Retina (tissue), 1 donor: Measurements from ENCODE around the gene ZSCAN18.

ENCODE experiments used
- DNase-seq: peaks from one replicate; pipeline ENCODE4 v3.0.0-alpha.2; 2016

The ZSCAN18 gene

GRCh38 chr19:58086825-58087710, 11.0 kb downstream of the ZSCAN18 start:
- no peak for DNase-seq

- no peak for DNase-seq
Observed at GRCh38 chr19:58085348-58085875, 12.6 kb downstream of the ZSCAN18 start.

GRCh38 chr19:58084596-58085347, 13.3 kb downstream of the ZSCAN18 start:
- no peak for DNase-seq

GRCh38 chr19:58083021-58083420, 15.0 kb downstream of the ZSCAN18 start:
- DNase-seq = peak; percentile 26

- no peak for DNase-seq
Observed at GRCh38 chr19:58079792-58080191, 18.2 kb downstream of the ZSCAN18 start.

GRCh38 chr19:58067240-58067912, 30.7 kb downstream of the ZSCAN18 start:
- no peak for DNase-seq

- DNase-seq = no peak
Observed at GRCh38 chr19:58063712-58064111, 34.3 kb downstream of the ZSCAN18 start.

- DNase-seq = no peak
Observed at GRCh38 chr19:58060231-58060630, 37.8 kb downstream of the ZSCAN18 start.

GRCh38 chr19:58059671-58060078, 38.4 kb downstream of the ZSCAN18 start:
- DNase-seq = peak; percentile 89

GRCh38 chr19:58059003-58059670, 38.9 kb downstream of the ZSCAN18 start, which contains the start of gene ZNF135:
ZNF135 (plus strand) TSS chr19:58059282; CDS start chr19:58060003, 721 bp downstream.
- peak; percentile 94 for DNase-seq

GRCh38 chr19:58058467-58058866, 39.6 kb downstream of the ZSCAN18 start:
- peak; percentile 41 for DNase-seq

- DNase-seq = no peak
Observed at GRCh38 chr19:58056861-58057260, 41.2 kb downstream of the ZSCAN18 start.

GRCh38 chr19:58056261-58056660, 41.8 kb downstream of the ZSCAN18 start:
- no peak for DNase-seq

GRCh38 chr19:58054901-58055874, 42.8 kb downstream of the ZSCAN18 start:
- peak; percentile 91 for DNase-seq

GRCh38 chr19:58053480-58054156, 44.4 kb downstream of the ZSCAN18 start:
- DNase-seq = no peak

- DNase-seq = no peak
Observed at GRCh38 chr19:58052256-58052655, 45.8 kb downstream of the ZSCAN18 start.

- no peak for DNase-seq
Observed at GRCh38 chr19:58047672-58048071, 50.4 kb downstream of the ZSCAN18 start.

- DNase-seq = no peak
Observed at GRCh38 chr19:58046856-58047255, 51.2 kb downstream of the ZSCAN18 start.

GRCh38 chr19:58045411-58046050, 52.5 kb downstream of the ZSCAN18 start:
- no peak for DNase-seq

GRCh38 chr19:58044886-58045285, 53.1 kb downstream of the ZSCAN18 start:
- DNase-seq = no peak
